Activated naive CD4-positive, alpha-beta T cell treated with anti-CD3 and anti-CD28 coated beads, Interleukin-2, amount 10 ng/mL, durations not matched to agents 7 days and 5 days (primary cell): ENCODE measurements around the gene FAP.

Source experiments
- CTCF ChIA-PET: fragments of 350-600 bp; sonication (Branson Sonifier 250); formaldehyde crosslinking; loops from one replicate; lab custom pipeline; 2021; ENCODE audit warnings: antibody characterized with exemption; lab: Charles Lee
- DNase-seq: peaks from one replicate; pipeline ENCODE4 v3.0.0-alpha.2; 2020
- H3K27ac Mint-ChIP-seq: one replicate; pipeline ENCODE4 v1.8.0; 2021; ENCODE audit warnings: mild to moderate bottlenecking, moderate library complexity, mixed read lengths
- H3K27me3 Mint-ChIP-seq: one replicate; pipeline ENCODE4 v1.8.0; 2021; ENCODE audit warnings: mild to moderate bottlenecking, mixed read lengths
- H3K36me3 Mint-ChIP-seq: one replicate; pipeline ENCODE4 v1.8.0; 2021; ENCODE audit warnings: mixed read lengths
- H3K4me1 Mint-ChIP-seq: one replicate; pipeline ENCODE4 v1.8.0; 2021; ENCODE audit warnings: mixed read lengths
- H3K4me3 Mint-ChIP-seq: one replicate; pipeline ENCODE4 v1.8.0; 2021; ENCODE audit warnings: mild to moderate bottlenecking, moderate library complexity, mixed read lengths
- H3K9me3 Mint-ChIP-seq: one replicate; pipeline ENCODE4 v1.8.0; 2021; ENCODE audit warnings: mixed read lengths

The FAP gene

DNA sequence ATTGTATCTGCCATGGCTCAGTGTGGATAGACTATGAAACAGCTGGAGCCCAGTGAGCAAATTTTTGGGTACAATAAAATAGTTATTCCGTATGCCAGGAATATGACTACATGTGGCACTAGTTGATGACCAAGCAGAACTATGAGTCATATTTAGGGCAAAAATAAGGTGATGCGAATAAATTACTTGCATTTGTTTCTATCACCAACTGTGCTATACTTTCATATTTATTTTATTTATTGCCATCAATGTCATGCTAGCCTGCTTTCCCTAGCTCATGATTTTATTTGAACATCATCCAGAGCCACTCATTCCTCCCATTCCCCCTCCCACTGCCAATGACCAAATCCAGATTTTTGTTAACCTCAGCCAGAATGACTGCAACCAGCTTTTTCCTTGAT is 13.3 kb upstream of the FAP start:
- Mint-ChIP-seq H3K27ac (no peak overlapping the region), H3K9me3 (no peaks in the 10 kb centered on the region), H3K27me3 (peaks cover 12% of the 10 kb centered on the region), H3K4me1 (peaks cover 10% of the 10 kb centered on the region), H3K4me3 (no peak overlapping the region), H3K36me3 (no peaks in the 10 kb centered on the region)
- DNase-seq = no peak
- CTCF ChIA-PET = no interaction called here

DNA sequence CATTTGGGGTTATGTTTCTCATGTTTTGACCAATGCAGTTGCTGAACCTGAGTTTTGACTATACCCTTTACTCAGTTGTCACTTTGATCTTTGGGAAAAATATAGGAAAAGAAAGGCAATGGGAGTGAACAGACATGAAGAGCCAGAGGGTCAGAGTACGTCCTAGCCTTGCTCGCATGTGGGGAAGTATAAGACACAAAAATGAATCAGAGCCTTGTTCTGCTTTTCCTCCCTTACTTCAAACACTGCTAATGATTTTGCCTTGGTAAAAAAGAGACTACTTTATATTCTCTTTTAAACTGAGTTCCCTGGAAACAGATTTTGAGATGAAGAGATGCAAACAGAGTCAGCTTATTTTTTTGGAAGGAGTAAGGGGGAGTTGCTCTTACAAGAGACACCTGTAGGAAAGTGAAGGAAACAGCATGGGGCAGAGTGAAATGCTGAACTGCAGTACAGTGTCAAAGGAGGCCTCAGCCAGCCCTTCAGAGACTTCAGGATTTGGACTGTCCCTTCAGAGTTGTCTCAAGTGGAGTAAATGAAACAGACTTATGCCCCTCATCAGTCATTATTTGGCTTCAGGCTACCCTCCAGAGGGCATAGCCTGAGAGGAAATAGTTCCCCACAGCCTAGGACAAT is 11.1 kb upstream of the FAP start:
- Mint-ChIP-seq H3K4me3 (no peak overlapping the region), H3K9me3 (no peaks in the 10 kb centered on the region), H3K36me3 (no peaks in the 10 kb centered on the region), H3K4me1 (no peaks in the 10 kb centered on the region), H3K27me3 (peaks cover 12% of the 10 kb centered on the region), H3K27ac (no peak overlapping the region)
- CTCF ChIA-PET = no interaction called here
- no peak for DNase-seq

DNA sequence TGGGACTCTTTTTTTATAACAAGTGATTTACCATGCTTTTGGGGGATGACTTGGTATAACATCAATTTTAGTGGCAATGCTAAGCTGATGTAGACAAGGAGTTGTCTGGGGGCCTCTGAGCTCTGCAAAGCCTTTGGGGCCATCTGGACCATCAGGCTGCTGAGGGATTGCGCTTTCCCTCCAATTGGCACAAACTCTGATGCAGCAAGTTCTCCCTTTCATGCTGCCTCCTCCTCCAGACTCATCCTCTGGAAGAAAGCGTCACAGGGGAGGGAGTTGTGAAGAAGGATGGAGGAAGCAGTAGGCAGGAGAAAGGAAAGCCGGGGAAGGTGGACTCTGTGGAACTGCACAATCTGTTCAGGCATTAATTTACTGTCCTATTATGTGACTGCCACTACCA is 10.2 kb upstream of the FAP start:
- Mint-ChIP-seq H3K9me3 (no peaks in the 10 kb centered on the region), H3K27me3 (peaks cover 12% of the 10 kb centered on the region), H3K4me3 (no peak overlapping the region), H3K27ac (no peak overlapping the region), H3K4me1 (no peaks in the 10 kb centered on the region), H3K36me3 (no peaks in the 10 kb centered on the region)
- CTCF ChIA-PET = interaction anchor here (0.6 to 1.8 kb wide), 2 partner anchors 33 to 96 kb away, joined by 3 to 8 read pairs; no protein-coding TSS in a partner anchor
- no peak for DNase-seq

DNA sequence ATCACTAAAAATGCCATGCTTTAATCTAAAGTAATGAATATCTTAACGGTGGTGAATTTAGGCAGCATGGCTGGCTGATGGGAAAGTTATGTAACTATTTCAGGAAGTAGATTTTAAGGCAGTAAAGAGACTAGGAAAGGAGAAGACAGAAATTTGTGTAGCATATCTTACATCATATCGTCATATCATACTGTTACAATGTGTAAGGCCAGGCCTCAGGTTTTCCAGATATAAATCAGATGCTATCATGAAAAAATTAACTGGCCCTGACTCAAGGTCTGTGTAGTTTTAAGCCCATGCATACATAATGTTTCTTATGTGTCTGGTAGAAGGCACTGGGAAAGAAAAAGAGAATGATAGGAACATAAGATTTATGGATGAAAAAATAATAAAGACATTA is 8.9 kb upstream of the FAP start:
- no peaks in the 10 kb centered on the region for H3K9me3 Mint-ChIP-seq
- DNase-seq = no peak
- CTCF ChIA-PET = interaction anchor here (1.8 kb wide), 1 partner anchor 31 kb away, joined by 8 read pairs; no protein-coding TSS in a partner anchor
- no peak overlapping the region for H3K4me3 Mint-ChIP-seq
- peaks cover 12% of the 10 kb centered on the region for H3K27me3 Mint-ChIP-seq
- H3K4me1 Mint-ChIP-seq = no peaks in the 10 kb centered on the region
- H3K36me3 Mint-ChIP-seq = no peaks in the 10 kb centered on the region
- no peak overlapping the region for H3K27ac Mint-ChIP-seq

DNA sequence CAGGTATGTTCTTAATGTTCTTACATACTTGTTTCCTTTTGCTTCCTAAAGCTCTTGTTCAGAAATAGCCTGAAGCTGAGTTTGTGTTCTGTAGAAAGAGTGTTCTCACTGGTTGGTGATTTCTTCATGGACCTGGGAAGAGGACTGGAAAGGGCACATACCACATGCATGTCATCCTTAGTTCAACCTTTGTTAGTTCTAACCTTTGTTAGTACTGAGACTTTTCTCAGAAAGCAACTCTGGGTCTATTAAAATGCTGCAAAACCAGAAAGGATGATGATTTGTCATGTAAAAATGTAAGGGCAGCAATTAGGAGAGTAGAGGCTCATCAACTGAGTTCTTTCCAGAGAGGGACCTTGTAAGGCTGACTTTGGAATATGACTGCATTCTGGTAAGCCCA is 2.5 kb upstream of the FAP start:
- no peak overlapping the region for H3K27ac Mint-ChIP-seq
- no peaks in the 10 kb centered on the region for H3K9me3 Mint-ChIP-seq
- no peaks in the 10 kb centered on the region for H3K4me1 Mint-ChIP-seq
- CTCF ChIA-PET = interaction anchor here (1.1 to 1.5 kb wide), 2 partner anchors 22 to 53 kb away, joined by 3 read pairs; no protein-coding TSS in a partner anchor
- H3K36me3 Mint-ChIP-seq = no peaks in the 10 kb centered on the region
- peaks cover 12% of the 10 kb centered on the region for H3K27me3 Mint-ChIP-seq
- no peak overlapping the region for H3K4me3 Mint-ChIP-seq
- DNase-seq = no peak

DNA sequence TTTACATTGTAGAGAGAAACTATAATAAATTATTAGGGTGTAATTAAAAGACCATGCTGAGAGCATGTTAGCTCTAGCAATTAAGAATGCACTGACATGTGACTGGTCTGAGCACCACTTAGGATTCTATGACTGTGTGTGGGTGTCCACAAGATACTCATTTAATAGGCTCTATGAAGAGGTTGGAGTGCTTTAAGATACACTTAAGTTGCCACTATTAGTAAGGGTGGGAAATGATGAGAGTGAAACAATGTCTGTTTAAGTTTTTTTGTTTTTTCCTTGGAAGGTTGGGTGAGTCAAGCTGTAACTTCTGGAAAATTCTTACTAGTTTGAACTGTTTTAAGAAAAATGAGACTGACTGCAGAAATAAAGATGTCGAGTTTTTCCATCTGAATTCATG is 1.8 kb upstream of the FAP start:
- no peak overlapping the region for H3K4me3 Mint-ChIP-seq
- no peaks in the 10 kb centered on the region for H3K36me3 Mint-ChIP-seq
- peaks cover 19% of the 10 kb centered on the region for H3K27me3 Mint-ChIP-seq
- H3K27ac Mint-ChIP-seq = no peak overlapping the region
- no peaks in the 10 kb centered on the region for H3K4me1 Mint-ChIP-seq
- no peaks in the 10 kb centered on the region for H3K9me3 Mint-ChIP-seq
- DNase-seq = no peak
- CTCF ChIA-PET = interaction anchor here (1.1 to 1.5 kb wide), 2 partner anchors 21 to 54 kb away, joined by 3 read pairs; no protein-coding TSS in a partner anchor

DNA sequence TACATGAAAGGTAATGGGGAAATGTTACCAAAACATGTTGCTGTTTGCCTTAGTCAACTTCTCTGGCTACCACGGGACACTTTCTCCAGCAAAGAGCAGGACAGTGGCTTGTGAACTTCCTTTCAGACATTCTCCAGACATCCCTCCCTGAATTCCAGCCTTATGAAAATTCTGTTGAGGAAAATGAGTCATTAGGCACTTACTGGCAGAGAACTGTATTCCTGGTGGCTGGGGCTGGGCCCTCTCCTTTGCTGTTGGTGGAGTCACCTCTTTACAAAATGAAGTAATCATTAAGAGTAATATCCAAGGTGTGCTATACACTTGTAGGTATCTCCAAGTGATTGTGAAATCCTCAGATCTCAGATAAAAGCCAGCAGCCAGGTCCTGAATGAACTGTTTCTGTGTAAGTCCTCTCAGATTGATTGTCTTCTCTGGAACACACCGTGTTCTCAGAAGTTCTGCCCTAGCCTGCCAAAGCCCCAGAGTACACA is 1.3 kb upstream of the FAP start:
- no peaks in the 10 kb centered on the region for H3K36me3 Mint-ChIP-seq
- no peaks in the 10 kb centered on the region for H3K4me1 Mint-ChIP-seq

DNA sequence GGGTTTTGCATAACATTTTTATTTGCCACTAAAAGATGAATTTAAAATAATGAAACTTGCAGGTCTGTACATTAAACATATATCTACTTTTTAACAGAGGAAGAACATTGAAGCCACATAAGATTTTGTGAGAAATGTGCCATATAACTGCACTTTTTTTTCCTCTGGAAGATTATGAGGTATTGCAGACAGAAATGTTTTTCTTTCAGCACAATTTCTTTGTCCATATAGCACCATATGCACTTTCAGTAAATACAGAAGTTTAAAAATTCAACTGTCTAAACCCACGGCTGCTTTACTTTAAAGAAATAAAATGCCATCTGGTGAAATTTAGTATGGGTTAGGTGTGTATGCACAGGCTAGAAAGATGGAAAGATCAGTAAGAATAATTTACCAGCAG is 470 bp upstream of the FAP start:
- H3K9me3 Mint-ChIP-seq = no peaks in the 10 kb centered on the region
- no peaks in the 10 kb centered on the region for H3K36me3 Mint-ChIP-seq
- peaks cover 29% of the 10 kb centered on the region for H3K27me3 Mint-ChIP-seq
- CTCF ChIA-PET = interaction anchor here (4.0 kb wide), 1 partner anchor 23 kb away, joined by 21 read pairs; no protein-coding TSS in a partner anchor
- no peaks in the 10 kb centered on the region for H3K4me1 Mint-ChIP-seq
- no peak overlapping the region for H3K27ac Mint-ChIP-seq
- no peak overlapping the region for H3K4me3 Mint-ChIP-seq
- no peak for DNase-seq

More for the DNA sequence above, 1.3 kb upstream of the FAP start:
- no peak for DNase-seq
- H3K27ac Mint-ChIP-seq = no peak overlapping the region
- H3K9me3 Mint-ChIP-seq = no peaks in the 10 kb centered on the region
- CTCF ChIA-PET = interaction anchor here (1.1 to 1.5 kb wide), 2 partner anchors 21 to 54 kb away, joined by 3 read pairs; no protein-coding TSS in a partner anchor
- no peak overlapping the region for H3K4me3 Mint-ChIP-seq
- peaks cover 23% of the 10 kb centered on the region for H3K27me3 Mint-ChIP-seq

DNA sequence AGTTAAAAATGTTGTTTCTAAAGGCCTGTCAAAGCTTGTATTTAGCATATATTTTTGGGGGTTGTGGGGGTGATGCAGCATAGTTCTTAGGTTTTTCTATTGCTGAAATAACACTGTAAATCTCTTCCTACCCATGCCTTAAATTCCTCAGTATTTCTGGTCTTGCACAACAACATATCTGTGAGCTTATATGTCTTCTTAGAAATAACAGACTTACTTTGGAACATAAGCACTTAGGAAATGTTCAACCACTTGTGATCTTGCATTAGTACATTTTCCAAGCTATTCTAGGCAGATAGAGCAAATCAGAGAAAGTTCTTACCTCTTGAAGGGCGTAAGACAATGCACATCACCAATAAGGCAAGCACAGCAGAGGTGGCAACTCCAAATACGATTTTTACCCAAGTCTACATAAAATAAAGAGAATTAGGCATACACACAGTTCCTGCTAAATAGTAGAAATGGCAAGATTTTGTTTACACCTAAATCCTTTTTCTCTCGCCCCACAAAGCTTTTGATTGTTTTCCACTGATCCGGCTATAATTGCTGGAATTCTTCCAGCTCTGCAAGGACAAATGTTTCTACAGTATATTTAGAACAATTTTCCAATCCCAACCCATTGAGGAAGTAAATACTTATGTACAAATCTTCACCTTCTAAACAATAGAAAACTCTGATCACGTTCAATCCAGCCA is 512 bp downstream of the FAP start:
- no peaks in the 10 kb centered on the region for H3K4me1 Mint-ChIP-seq
- DNase-seq = no peak
- H3K4me3 Mint-ChIP-seq = no peak overlapping the region
- H3K9me3 Mint-ChIP-seq = no peaks in the 10 kb centered on the region
- no peaks in the 10 kb centered on the region for H3K36me3 Mint-ChIP-seq
- CTCF ChIA-PET = interaction anchor here (4.0 kb wide), 1 partner anchor 22 kb away, joined by 21 read pairs; no protein-coding TSS in a partner anchor
- H3K27ac Mint-ChIP-seq = no peak overlapping the region
- H3K27me3 Mint-ChIP-seq = peaks cover 29% of the 10 kb centered on the region

DNA sequence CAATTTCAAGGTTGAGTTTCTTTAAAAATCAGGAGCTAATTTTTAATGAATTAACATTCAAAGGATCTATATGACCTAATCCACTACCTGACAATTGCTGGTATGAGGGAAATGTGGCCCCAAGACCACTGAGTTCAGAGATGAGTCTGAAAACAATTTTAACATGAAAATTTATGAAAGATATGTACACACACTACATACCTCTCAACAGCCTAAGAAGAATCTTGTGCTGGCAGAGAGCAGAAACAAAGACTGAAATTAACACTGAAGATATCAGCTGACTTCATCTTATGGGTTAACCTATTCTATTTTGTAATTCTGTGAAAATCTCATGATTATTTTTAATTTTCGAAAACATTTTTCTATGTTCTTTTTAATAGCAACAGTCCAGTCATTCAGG is 1.7 kb downstream of the FAP start:
- CTCF ChIA-PET = interaction anchor here (4.0 kb wide), 1 partner anchor 21 kb away, joined by 21 read pairs; no protein-coding TSS in a partner anchor
- Mint-ChIP-seq H3K4me1 (no peaks in the 10 kb centered on the region), H3K4me3 (no peak overlapping the region), H3K27ac (no peak overlapping the region), H3K9me3 (no peaks in the 10 kb centered on the region), H3K36me3 (no peaks in the 10 kb centered on the region), H3K27me3 (peaks cover 29% of the 10 kb centered on the region)
- DNase-seq = no peak

DNA sequence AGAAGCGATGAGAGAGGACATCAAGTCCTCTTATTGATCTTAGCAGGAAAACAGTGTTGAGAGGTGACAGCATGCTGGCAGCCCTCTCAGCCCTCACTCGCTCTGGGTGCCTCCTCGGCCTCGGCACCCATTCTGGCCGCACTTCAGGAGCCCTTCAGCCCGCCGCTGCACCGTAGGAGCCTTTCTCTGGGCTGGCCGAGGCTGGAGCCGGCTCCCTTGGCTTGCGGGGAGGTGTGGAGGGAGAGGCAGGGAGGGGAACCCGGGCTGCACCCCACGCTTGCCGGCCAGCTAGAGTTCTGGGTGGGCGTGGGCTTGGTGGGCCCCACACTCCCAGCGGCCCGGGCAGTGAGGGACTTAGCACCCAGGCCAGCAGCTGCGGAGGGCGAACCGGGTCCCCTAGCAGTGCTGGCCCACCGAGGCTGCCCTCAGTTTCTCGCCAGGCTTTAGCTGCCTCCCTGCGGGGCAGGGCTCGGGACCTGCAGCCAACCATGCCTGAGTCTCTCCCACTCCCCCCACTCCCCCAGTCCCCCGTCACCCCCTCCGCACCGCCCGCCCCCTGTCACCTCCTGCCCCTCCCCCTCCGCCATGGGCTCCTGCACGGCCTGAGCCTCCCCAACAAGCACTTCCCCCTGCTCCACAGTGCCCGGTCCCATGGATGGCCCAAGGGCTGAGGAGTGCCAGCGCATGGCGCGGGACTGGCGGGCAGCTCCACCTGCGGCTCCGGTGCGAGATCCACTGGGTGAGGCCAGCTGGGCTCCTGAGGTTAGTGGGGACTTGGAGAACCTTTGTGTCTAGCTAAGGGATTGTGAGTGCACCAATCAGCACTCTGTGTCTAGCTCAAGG is 8.4 kb downstream of the FAP start:
- H3K27me3 Mint-ChIP-seq = peaks cover 8% of the 10 kb centered on the region
- no peaks in the 10 kb centered on the region for H3K4me1 Mint-ChIP-seq
- CTCF ChIA-PET = no interaction called here
- DNase-seq = no peak
- no peaks in the 10 kb centered on the region for H3K36me3 Mint-ChIP-seq
- H3K9me3 Mint-ChIP-seq = no peaks in the 10 kb centered on the region
- H3K27ac Mint-ChIP-seq = no peak overlapping the region
- H3K4me3 Mint-ChIP-seq = no peak overlapping the region

DNA sequence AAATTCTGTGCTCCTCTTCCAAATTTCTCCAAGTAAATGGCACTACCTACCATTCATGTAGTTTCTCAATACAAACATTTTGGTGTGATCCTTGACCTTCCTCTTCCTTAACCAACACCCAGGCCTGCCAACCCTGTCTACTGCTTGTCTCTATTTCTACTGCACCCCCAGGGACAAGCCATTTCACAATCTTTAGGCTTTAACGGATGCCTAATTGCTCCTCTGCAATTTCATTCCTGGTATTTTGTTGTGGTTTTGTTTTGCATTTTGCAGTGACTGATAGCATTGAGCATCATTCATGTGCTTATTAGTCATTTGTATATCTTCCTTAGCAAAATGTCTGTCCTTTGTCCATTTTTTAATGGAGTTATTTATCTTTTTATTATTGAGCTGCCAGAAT is 10.0 kb downstream of the FAP start:
- Mint-ChIP-seq H3K36me3 (no peaks in the 10 kb centered on the region), H3K27me3 (no peaks in the 10 kb centered on the region), H3K27ac (no peak overlapping the region), H3K9me3 (no peaks in the 10 kb centered on the region), H3K4me1 (no peaks in the 10 kb centered on the region), H3K4me3 (no peak overlapping the region)
- CTCF ChIA-PET = interaction anchor here (1.0 to 2.3 kb wide), 2 partner anchors 10 to 12 kb away, joined by 3 to 9 read pairs; no protein-coding TSS in a partner anchor
- DNase-seq = no peak

DNA sequence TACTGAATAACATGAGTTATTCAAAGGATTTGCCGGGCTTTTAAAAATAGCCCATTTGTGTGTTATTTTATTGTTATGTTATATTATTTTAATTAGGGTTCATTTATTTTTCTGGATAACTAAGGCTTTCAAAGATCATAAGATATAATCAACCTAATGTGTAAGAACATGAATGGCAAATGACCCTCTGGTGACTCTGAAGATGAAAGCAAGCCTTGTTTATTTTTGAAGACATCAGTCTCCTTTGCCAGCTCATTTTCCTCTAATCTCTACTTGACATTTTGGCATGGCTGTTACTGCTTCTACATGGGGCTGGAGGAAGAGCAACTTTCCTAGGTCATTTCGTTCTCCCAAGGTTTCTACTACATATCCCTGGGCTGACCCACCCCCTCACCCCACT is 10.6 kb downstream of the FAP start:
- Mint-ChIP-seq H3K27ac (no peak overlapping the region), H3K4me3 (no peak overlapping the region), H3K9me3 (no peaks in the 10 kb centered on the region), H3K27me3 (peaks cover 2% of the 10 kb centered on the region), H3K4me1 (no peaks in the 10 kb centered on the region), H3K36me3 (no peaks in the 10 kb centered on the region)
- no peak for DNase-seq
- CTCF ChIA-PET = interaction anchor here (1.0 to 2.3 kb wide), 2 partner anchors 9 to 11 kb away, joined by 3 to 9 read pairs; no protein-coding TSS in a partner anchor

DNA sequence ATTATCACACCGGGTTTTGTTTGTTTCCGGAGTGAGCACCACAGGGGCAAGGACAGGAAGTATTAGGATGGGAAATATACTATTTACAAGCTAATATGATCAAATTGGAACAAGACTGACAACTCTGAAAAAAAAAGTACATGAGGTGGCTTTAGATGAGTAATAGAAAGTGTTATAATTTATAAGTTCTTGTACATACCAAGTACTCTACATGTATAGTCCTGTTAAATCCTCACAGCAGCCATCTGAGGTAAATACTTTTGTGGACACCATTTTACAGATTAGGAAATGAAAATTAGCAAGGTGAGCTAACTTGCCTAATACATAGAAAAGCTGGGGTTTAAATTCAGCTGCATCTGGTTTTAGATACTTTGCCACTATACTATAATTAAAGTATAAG is 11.2 kb downstream of the FAP start:
- no peak for DNase-seq
- CTCF ChIA-PET = interaction anchor here (1.0 to 2.3 kb wide), 2 partner anchors 9 to 11 kb away, joined by 3 to 9 read pairs; no protein-coding TSS in a partner anchor
- Mint-ChIP-seq H3K9me3 (no peaks in the 10 kb centered on the region), H3K36me3 (no peaks in the 10 kb centered on the region), H3K4me1 (no peaks in the 10 kb centered on the region), H3K27me3 (peaks cover 7% of the 10 kb centered on the region), H3K4me3 (no peak overlapping the region), H3K27ac (no peak overlapping the region)
